T-helper 1 cell treated with Interleukin-12 subunit alpha and Interleukin-12 subunit beta and Interleukin-4 antibody, amounts not matched to agents 30 ng/mL and 1 ng/mL, for 36 hours (primary cell): ENCODE data around the gene IDS. TPM values are rescaled to one million over a fixed set of nuclear protein-coding genes. Genes with fewer than 3 reads are reported as not detected.
"Not testable (repeated sequence)": the region's sequence is repeated elsewhere in the genome, so short reads cannot be mapped to it uniquely, and the experiment has no call there.

Experiments used
- intact Hi-C: fragments of 100-400 bp; cut with micrococcal nuclease; formaldehyde crosslinking; loops from one replicate; pipeline ENCODE4 v1.15.1; 2024
- total RNA-seq: library from RNA; stranded (reverse); gene quantifications from 2 replicates; pipeline ENCODE4 v1.2.3, GENCODE V29; 2022

IDS gene
- total RNA-seq: 93.3 and 96.6 TPM in 2 replicates

GRCh38 chrX:149504915-149505651 is at the start of gene IDS:
IDS (minus strand) TSS chrX:149505306; CDS start chrX:149505137, 169 bp downstream.
- intact Hi-C loops: loop anchor here (1.0 to 10.0 kb wide), 7 partner anchors 22 to 1594 kb away; partner anchors contain the start of genes CD99L2, EOLA2, FMR1 and MAMLD1

- intact Hi-C loops: not testable (repeated sequence)
Observed at GRCh38 chrX:149551939-149552248, 46.8 kb upstream of the IDS start.

- intact Hi-C loops: not testable (repeated sequence)
Observed at GRCh38 chrX:149551245-149551938, 46.3 kb upstream of the IDS start.

- intact Hi-C loops: not testable (repeated sequence)
Observed at GRCh38 chrX:149550454-149550853, 45.3 kb upstream of the IDS start.

GRCh38 chrX:149549701-149550100 is 44.6 kb upstream of the IDS start, which contains the start of gene HSFX3:
HSFX3 (minus strand) TSS chrX:149549924; CDS start chrX:149549852, 72 bp downstream.
- intact Hi-C loops: loop anchor here (10.0 kb wide), 1 partner anchor 1345 kb away; the partner anchor contains the start of gene CD99L2

- intact Hi-C loops: loop anchor here (10.0 kb wide), 1 partner anchor 1347 kb away; the partner anchor contains the start of gene CD99L2
Observed at GRCh38 chrX:149547782-149548181, 42.7 kb upstream of the IDS start.

- intact Hi-C loops: loop anchor here (10.0 kb wide), 1 partner anchor 1348 kb away; the partner anchor contains the start of gene CD99L2
Observed at GRCh38 chrX:149546962-149547361, 41.9 kb upstream of the IDS start.

GRCh38 chrX:149545545-149546543 is 40.7 kb upstream of the IDS start:
- intact Hi-C loops: loop anchor here (10.0 kb wide), 1 partner anchor 1349 kb away; the partner anchor contains the start of gene CD99L2

- intact Hi-C loops: loop anchor here (10.0 kb wide), 1 partner anchor 1353 kb away; the partner anchor contains the start of gene CD99L2
Observed at GRCh38 chrX:149541521-149542047, 36.5 kb upstream of the IDS start.

- intact Hi-C loops: loop anchor here (10.0 kb wide), 1 partner anchor 1354 kb away; the partner anchor contains the start of gene CD99L2
Observed at GRCh38 chrX:149540621-149541520, 35.8 kb upstream of the IDS start, which contains the start of gene EOLA1. EOLA1 (plus strand) TSS chrX:149541012; CDS start chrX:149545631, 4,619 bp downstream.

- intact Hi-C loops: loop anchor here (10.0 kb wide), 1 partner anchor 1355 kb away; the partner anchor contains the start of gene CD99L2
Observed at GRCh38 chrX:149540131-149540620, 35.1 kb upstream of the IDS start.

GRCh38 chrX:149539283-149540130 is 34.4 kb upstream of the IDS start:
- intact Hi-C loops: loop anchor here (2.0 to 10.0 kb wide), 2 partner anchors 35 to 1355 kb away; partner anchors contain the start of genes CD99L2 and IDS

- intact Hi-C loops: not testable (repeated sequence)
Observed at GRCh38 chrX:149537474-149537873, 32.4 kb upstream of the IDS start.

- intact Hi-C loops: not testable (repeated sequence)
Observed at GRCh38 chrX:149534926-149535602, 30.0 kb upstream of the IDS start.

- intact Hi-C loops: not testable (repeated sequence)
Observed at GRCh38 chrX:149533999-149534398, 28.9 kb upstream of the IDS start.

- intact Hi-C loops: not testable (repeated sequence)
Observed at GRCh38 chrX:149532868-149533267, 27.8 kb upstream of the IDS start.

- intact Hi-C loops: no loop called here
Observed at GRCh38 chrX:149531599-149531998, 26.5 kb upstream of the IDS start.
